ENCODE results near the gene ING1.

Gene ING1

DNA sequence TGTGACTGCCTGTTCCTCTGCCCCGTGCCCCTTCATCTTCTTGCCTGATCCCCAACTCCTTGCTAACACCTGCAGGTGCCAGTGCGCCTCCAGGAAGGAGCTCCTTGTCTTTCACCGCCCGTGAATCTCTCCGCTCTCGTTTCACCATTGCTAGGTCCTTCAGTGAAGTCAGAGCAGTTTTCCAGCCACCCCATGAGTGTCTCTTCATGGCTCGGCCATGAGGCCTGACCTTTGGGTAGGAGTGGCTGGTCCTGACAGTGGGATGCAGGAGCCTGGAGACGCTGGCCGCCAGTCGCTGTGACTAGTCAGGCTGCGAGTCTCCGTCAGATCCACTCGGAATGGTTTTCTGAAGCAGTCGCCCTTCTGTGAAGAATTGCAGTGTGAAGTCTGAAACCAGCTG, 43.8 kb downstream of the ING1 start:
- TF ChIP-seq, protein P1, sequence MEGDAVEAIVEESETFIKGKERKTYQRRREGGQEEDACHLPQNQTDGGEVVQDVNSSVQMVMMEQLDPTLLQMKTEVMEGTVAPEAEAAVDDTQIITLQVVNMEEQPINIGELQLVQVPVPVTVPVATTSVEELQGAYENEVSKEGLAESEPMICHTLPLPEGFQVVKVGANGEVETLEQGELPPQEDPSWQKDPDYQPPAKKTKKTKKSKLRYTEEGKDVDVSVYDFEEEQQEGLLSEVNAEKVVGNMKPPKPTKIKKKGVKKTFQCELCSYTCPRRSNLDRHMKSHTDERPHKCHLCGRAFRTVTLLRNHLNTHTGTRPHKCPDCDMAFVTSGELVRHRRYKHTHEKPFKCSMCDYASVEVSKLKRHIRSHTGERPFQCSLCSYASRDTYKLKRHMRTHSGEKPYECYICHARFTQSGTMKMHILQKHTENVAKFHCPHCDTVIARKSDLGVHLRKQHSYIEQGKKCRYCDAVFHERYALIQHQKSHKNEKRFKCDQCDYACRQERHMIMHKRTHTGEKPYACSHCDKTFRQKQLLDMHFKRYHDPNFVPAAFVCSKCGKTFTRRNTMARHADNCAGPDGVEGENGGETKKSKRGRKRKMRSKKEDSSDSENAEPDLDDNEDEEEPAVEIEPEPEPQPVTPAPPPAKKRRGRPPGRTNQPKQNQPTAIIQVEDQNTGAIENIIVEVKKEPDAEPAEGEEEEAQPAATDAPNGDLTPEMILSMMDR (IDR thresholded peaks at IDR 0.05; ENCODE audit: extremely low read depth, insufficient read depth, missing control alignments): no peak
- no peak for DNase-seq (ENCODE audit: low spot score)
- in situ Hi-C loops (cut with MboI; ENCODE audit: low pct_unique_long_range_greater_than_20kb, low sequenced_read_pairs, unreplicated experiment): no loop called here

DNA sequence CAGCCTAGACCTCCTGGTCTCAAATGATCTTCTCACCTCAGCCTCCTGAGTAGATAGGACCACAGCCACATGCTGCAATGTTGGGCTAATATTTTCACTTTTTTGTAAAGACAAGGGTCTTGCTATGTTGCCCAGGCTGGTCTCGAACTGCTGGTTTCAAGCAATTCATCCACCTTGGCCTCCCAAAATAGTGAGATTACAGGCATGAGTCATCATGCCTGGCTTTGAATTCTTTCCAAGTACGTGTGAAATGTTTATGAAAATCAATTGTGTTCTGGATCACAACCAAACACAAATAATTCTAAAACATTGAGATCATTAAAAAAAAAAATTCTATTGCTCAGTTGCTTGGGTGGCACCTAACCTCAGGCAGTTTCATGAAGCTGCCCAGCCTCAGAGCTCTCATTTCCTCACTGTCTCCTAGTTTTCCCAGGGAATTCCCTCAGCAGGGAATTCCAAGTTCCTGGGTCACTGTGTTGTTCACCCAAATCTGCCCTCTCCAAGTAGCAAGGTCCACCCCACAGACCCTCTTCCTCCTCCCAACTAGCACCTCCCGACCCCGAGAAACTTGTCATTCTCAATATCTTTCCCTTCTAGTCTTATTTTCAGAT, 44.8 kb downstream of the ING1 start:
- TF ChIP-seq, protein P1 (IDR thresholded peaks at IDR 0.05; ENCODE audit: extremely low read depth, insufficient read depth, missing control alignments): no peak
- no peak for DNase-seq (ENCODE audit: low spot score)
- in situ Hi-C loops (cut with MboI; ENCODE audit: low pct_unique_long_range_greater_than_20kb, low sequenced_read_pairs, unreplicated experiment): no loop called here

DNA sequence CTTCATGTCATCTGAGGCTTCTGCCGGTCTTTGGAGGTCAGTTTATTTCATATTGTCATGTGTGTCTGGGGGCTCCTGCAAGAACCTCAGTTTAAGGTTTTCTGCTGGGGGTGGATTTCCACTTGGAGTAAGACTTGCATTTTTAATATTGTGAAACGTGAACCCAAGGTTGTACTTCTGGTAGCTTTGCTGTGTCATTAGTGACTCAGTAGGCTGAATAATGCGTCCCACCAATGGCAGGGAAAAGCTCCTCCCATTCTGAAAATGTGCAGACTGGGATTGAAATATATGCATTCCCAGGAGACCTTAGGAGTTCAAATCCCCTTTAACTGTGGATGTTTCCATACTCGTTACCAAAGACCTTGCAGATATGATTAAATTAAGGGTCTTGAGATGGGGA, 46.2 kb downstream of the ING1 start:
- DNase-seq (ENCODE audit: low spot score): no peak
- in situ Hi-C loops (cut with MboI; ENCODE audit: low pct_unique_long_range_greater_than_20kb, low sequenced_read_pairs, unreplicated experiment): no loop called here
- TF ChIP-seq, protein P1 (IDR thresholded peaks at IDR 0.05; ENCODE audit: extremely low read depth, insufficient read depth, missing control alignments): no peak

DNA sequence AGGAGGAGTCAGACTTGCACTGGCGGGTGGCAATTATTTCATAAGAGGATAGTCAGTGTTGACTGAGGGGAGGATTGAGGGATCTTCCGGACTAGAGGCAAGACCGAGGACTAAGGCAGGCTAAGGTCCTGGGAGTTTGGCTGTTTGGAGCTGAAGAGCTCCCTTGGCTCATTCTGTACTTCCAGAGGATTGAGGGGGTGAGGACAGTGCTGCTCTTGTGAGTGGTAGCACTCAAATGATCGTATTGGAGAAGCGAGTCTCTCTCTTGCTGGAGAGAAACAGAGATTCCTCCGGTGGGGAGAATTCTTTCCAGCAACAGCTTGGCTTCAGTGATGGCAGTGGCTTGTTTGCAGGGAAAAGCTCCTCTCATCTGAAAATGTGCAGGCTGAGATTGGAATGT, 47.1 kb downstream of the ING1 start:
- TF ChIP-seq, protein P1 (IDR thresholded peaks at IDR 0.05; ENCODE audit: extremely low read depth, insufficient read depth, missing control alignments): no peak
- in situ Hi-C loops (cut with MboI; ENCODE audit: low pct_unique_long_range_greater_than_20kb, low sequenced_read_pairs, unreplicated experiment): no loop called here
- no peak for DNase-seq (ENCODE audit: low spot score)

DNA sequence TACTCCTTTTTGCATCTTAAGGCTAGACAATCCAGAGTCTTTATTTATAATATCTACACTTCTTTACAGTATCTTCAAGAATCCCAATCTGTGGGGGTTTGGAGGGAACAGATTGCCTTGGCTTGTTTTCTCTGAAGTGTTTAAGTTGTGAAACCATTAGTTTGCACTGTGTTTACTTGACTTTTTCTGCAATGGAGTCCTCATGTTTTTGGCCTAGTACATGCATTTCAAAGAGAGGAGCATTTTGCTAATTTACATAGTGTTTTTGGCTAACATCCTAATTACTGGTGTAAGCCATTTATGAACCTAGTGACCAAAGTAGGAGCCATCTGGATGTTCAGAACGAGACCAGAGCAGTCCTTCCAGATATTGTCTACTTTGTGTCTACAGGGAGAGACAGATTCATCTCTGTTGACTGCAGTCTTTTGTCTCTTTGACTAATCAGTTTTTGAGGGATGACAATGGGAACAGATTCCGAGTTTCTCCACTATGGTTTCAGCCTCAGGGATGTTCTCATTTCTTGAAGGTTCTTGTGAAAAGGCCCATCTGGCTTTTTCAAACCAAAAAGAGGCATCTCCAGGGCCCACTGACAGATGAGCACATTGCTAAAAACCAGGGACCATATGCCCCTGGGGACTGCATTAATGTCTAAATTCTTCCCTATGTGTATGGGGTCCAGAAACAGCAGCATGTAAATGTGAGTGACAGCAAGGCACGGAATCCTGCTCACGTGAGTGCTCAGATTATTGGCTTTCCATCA, 53.4 kb downstream of the ING1 start:
- in situ Hi-C loops (cut with MboI; ENCODE audit: low pct_unique_long_range_greater_than_20kb, low sequenced_read_pairs, unreplicated experiment): no loop called here
- DNase-seq (ENCODE audit: low spot score): no peak
- TF ChIP-seq, protein P1 (IDR thresholded peaks at IDR 0.05; ENCODE audit: extremely low read depth, insufficient read depth, missing control alignments): no peak

DNA sequence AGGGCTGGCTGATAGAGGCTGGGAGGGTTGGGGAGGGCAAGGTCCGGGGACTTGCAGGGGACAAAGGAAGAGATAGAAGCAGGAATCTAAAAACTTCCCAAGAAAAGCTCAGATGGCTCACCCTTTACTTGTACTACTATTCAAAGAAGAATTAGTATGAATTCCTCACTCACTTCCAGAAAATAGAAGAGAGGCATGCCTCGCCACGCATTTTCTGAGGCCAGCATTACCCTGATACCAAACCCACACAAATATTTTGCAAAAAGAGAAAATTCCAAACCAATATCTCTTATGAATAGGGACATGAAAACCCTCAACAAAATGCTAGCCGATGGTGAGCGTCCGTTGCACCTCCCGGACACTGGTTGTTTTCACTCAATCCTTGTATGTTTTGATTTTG, 54.0 kb downstream of the ING1 start:
- no peak for DNase-seq (ENCODE audit: low spot score)
- in situ Hi-C loops (cut with MboI; ENCODE audit: low pct_unique_long_range_greater_than_20kb, low sequenced_read_pairs, unreplicated experiment): no loop called here
- TF ChIP-seq, protein P1 (IDR thresholded peaks at IDR 0.05; ENCODE audit: extremely low read depth, insufficient read depth, missing control alignments): no peak
